GM21360 (cell line): ENCODE measurements around the gene MRPL38.
A peak's percentile ranks its signal among the peaks of the same experiment; 100 is the strongest.
"Not testable (repeated sequence)": the region's sequence is repeated elsewhere in the genome, so short reads cannot be mapped to it uniquely, and the experiment has no call there.

Experiments used
- ATAC-seq: cut with Tn5 transposase; IDR thresholded peaks from one replicate; pipeline ENCODE4 v1.9.1; 2021; ENCODE audit warnings: mild to moderate bottlenecking, moderate library complexity; ENCODE audit not compliant: unreplicated experiment

The MRPL38 gene

GRCh38 chr17:75855310-75856061 is 49.2 kb downstream of the MRPL38 start, which contains the start of gene WBP2:
WBP2 (minus strand) TSS chr17:75855335; CDS start chr17:75855297, 38 bp downstream.
- peak; percentile 86 for ATAC-seq

- no peak for ATAC-seq
Measured at GRCh38 chr17:75854881-75855309, 49.8 kb downstream of the MRPL38 start.

- no peak for ATAC-seq
Measured at GRCh38 chr17:75854101-75854748, 50.5 kb downstream of the MRPL38 start.

DNA sequence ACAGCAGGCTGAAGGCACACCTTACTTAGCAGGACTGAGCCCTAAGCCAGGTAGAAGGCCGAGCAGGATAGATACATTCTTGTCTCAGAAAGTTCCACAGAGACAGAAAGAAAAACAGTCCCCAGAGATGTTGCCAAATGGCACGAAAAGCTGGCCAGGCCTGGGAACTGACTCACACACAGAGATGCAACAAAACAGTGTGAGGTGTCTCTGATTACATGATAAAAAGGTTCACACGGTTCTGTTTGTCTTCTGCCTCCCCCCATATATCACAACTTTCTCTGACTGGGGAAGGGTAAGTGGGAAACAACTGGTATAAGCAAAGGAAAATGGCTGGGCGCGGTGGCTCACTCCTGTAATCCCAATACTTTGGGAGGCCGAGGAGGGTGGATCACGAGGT is 51.3 kb downstream of the MRPL38 start:
- no peak for ATAC-seq

GRCh38 chr17:75851693-75851991 is 53.0 kb downstream of the MRPL38 start:
- not testable (repeated sequence) for ATAC-seq

- ATAC-seq = no peak
Measured at GRCh38 chr17:75850928-75851692, 53.6 kb downstream of the MRPL38 start.

GRCh38 chr17:75849724-75850123 is 55.0 kb downstream of the MRPL38 start:
- ATAC-seq = no peak

GRCh38 chr17:75849279-75849646 is 55.4 kb downstream of the MRPL38 start:
- no peak for ATAC-seq
